ENCODE measurements around the gene UQCRH.
"Not testable (repeated sequence)": the region's sequence is repeated elsewhere in the genome, so short reads cannot be mapped to it uniquely, and the experiment has no call there.

Gene UQCRH

GRCh38 chr1:46300673-46301405 is 2.7 kb upstream of the UQCRH start:
- DNase-seq (ENCODE audit: low spot score), result no peak

- DNase-seq (ENCODE audit: low spot score), result peak; percentile 45
Observed at GRCh38 chr1:46301406-46301807, 2.1 kb upstream of the UQCRH start.

- peak; percentile 53 for DNase-seq (ENCODE audit: low spot score)
Observed at GRCh38 chr1:46301808-46302640, 1.5 kb upstream of the UQCRH start.

GRCh38 chr1:46302641-46303037 is 859 bp upstream of the UQCRH start:
- DNase-seq (ENCODE audit: low spot score), result peak; percentile 30

- no peak for DNase-seq (ENCODE audit: low spot score)
Observed at GRCh38 chr1:46303872-46304326, 401 bp downstream of the UQCRH start.

DNA sequence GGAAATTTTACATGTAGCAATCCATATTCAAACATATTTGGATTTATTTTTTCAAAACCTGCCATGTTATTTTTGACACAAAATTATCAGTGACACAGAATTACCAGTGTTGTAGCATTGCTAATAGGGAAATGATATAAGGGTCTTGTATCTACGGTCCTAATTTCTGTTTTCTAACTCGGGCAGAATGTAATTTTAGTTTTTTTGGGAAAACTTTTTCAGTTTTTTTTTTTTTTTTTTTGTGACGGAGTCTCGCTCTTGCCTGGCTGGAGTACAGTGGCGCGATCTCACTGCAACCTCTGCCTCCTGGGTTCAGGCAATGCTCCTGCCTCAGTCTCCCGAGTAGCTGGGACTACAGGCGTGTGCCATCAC is 2.6 kb downstream of the UQCRH start:
- no peak for DNase-seq (ENCODE audit: low spot score)

- DNase-seq (ENCODE audit: low spot score), result no peak
Observed at GRCh38 chr1:46309401-46310159, 6.1 kb downstream of the UQCRH start.

GRCh38 chr1:46310321-46310720 is 6.8 kb downstream of the UQCRH start:
- DNase-seq (ENCODE audit: low spot score), result no peak

DNA sequence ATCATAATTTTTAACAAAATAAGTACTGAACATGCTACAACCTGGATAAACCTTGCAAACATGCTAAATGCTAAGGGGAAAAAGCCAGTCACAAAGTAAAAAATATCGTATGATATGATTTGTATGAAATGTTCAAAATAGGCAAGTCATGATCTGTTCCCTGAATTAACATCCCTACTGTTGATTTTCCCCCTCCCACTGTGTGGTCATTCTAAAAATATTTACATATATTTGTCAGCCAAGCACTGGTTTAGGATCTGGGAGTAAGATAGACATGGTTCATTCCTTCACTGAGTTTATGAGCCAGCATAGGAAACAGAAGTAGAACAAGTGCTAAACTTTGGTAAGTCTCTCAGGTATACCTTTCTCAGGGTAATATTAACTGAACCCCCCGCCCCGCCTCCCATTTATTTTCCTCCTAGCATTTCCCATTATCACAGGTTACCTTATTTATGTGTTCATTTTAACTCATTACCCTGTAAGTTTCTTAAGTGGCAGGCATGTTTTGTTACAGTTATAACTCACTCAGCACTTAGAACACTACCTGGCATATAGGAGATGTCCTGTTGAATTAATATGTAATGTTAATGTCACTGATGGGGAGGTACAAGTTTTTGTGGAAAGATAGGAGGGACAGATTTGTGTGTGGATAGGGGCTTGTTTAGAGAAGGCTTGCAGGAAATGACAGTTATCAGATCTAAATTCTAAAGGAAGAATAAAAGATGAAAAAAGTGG is 12.3 kb downstream of the UQCRH start:
- DNase-seq (ENCODE audit: low spot score), result peak; percentile 39

DNA sequence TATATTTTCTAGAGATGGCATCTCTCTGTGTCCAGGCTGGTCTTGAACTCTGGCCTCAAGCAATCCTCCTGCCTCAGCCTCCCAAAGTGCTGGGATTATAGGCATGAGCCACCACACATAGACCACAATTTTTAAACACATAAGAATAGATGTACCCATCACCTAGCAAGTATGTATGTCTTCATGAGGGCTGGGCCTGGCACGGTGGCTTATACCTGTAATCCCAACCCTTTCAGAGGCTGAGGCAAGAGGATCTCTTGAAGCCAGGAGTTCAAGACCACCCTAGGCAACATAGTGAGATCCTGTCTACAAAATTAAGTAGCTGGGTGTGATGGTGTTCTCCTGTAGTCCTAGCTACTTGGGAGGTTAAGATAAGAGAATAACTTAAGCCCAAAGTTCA is 13.8 kb downstream of the UQCRH start:
- no peak for DNase-seq (ENCODE audit: low spot score)

DNA sequence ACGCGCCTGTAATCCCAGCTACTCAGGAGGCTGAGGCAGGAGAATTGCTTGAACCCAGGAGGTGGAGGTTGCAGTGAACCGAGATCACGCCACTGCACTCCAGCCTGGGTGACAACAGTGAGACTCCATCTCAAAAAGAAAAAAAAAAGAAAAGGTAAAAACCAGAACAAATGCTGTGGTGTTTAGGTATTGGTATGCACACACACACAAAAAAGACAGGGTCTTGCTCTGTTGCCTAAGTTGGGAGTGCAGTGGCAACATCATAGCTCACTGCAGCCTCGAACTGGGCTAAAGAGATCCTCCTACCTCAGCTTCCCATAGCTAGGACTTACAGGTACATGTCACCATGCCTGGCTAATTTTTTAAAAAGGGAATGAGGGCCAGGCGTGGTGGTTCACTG is 15.8 kb downstream of the UQCRH start:
- DNase-seq (ENCODE audit: low spot score), result not testable (repeated sequence)

- DNase-seq (ENCODE audit: low spot score), result not testable (repeated sequence)
Observed at GRCh38 chr1:46319960-46320914, 16.7 kb downstream of the UQCRH start.

DNA sequence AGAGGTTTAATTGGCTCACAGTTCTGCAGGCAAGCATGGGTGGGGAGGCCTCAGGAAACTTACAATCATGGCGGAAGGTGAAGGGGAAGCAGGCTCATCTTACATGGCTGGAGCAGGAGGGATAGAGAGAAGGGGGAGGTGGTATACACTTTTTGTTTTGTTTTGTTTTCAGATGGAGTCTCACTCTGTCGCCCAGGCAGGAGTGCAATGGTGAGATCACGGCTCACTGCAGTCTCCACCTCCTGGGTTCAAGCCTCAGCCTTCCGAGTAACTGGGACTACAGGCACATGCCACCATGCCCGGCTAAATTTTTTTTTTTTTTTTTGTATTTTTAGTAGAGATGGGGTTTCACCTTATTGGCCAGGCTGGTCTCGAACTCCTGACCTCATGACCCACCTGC is 18.7 kb downstream of the UQCRH start:
- DNase-seq (ENCODE audit: low spot score), result not testable (repeated sequence)

GRCh38 chr1:46325285-46326076 is 22.0 kb downstream of the UQCRH start:
- DNase-seq (ENCODE audit: low spot score), result not testable (repeated sequence)

- not testable (repeated sequence) for DNase-seq (ENCODE audit: low spot score)
Observed at GRCh38 chr1:46328182-46328581, 24.7 kb downstream of the UQCRH start.

- DNase-seq (ENCODE audit: low spot score), result not testable (repeated sequence)
Observed at GRCh38 chr1:46329807-46330206, 26.3 kb downstream of the UQCRH start.

DNA sequence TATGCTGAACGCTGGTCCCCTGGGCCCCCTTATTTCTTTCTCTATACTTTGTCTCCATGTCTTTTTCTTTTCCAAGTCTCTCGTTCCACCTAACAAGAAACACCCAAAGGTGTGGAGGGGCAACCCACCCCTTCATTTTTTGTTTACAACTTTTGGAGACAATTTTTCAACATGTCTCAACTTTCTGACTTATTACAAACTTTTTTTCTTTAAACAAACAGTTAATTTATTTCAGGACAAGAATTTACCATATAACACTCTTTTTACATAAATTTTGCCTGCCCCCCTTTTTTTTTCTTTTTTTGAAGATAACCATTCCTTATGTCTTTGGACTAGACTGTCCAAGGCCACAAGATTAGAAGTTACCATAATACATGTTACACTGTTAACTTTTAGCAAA is 26.9 kb downstream of the UQCRH start:
- not testable (repeated sequence) for DNase-seq (ENCODE audit: low spot score)

- not testable (repeated sequence) for DNase-seq (ENCODE audit: low spot score)
Observed at GRCh38 chr1:46331786-46332540, 28.5 kb downstream of the UQCRH start.
